Measurements from ENCODE around the gene SMYD2.

Gene SMYD2
- total RNA-seq: 11.1 to 31.0 (median 20.9) reads per million in 17 experiments

- DNase-seq: peak; percentile 51 to 82 (median 69)
Observed at GRCh38 chr1:214281021-214281719, at the start of gene SMYD2. TSS of gene SMYD2 (plus strand) at chr1:214281159. CDS start at chr1:214281255, 96 bp downstream.

- DNase-seq: no peak
Observed at GRCh38 chr1:214233856-214234634, 46.9 kb upstream of the SMYD2 start.

GRCh38 chr1:214234635-214235025 lies 46.3 kb upstream of the SMYD2 start:
- DNase-seq: no peak

- no peak for DNase-seq
Observed at GRCh38 chr1:214236477-214236876, 44.5 kb upstream of the SMYD2 start.

GRCh38 chr1:214241060-214241459 lies 39.9 kb upstream of the SMYD2 start:
- DNase-seq: no peak

GRCh38 chr1:214244252-214244651 lies 36.7 kb upstream of the SMYD2 start:
- DNase-seq: no peak

- no peak for DNase-seq
Observed at GRCh38 chr1:214244841-214245240, 36.1 kb upstream of the SMYD2 start.

GRCh38 chr1:214247501-214248041 lies 33.4 kb upstream of the SMYD2 start:
- no peak for DNase-seq

GRCh38 chr1:214248311-214249085 lies 32.5 kb upstream of the SMYD2 start:
- no peak for DNase-seq

GRCh38 chr1:214249651-214250050 lies 31.3 kb upstream of the SMYD2 start:
- DNase-seq: no peak

- no peak for DNase-seq
Observed at GRCh38 chr1:214251354-214251753, 29.6 kb upstream of the SMYD2 start.

GRCh38 chr1:214255509-214255908 lies 25.4 kb upstream of the SMYD2 start:
- no peak for DNase-seq

- peak in 2 of 4 experiments; percentile 16 to 45 for DNase-seq
Observed at GRCh38 chr1:214259353-214259977, 21.5 kb upstream of the SMYD2 start.

GRCh38 chr1:214260561-214261205 lies 20.3 kb upstream of the SMYD2 start:
- DNase-seq: no peak

GRCh38 chr1:214261206-214262123 lies 19.5 kb upstream of the SMYD2 start:
- DNase-seq: peak; percentile 73 to 88 (median 82)

GRCh38 chr1:214264196-214264595 lies 16.8 kb upstream of the SMYD2 start:
- DNase-seq: no peak

- DNase-seq: no peak
Observed at GRCh38 chr1:214264976-214265375, 16.0 kb upstream of the SMYD2 start.

- no peak for DNase-seq
Observed at GRCh38 chr1:214270097-214270650, 10.8 kb upstream of the SMYD2 start.

- no peak for DNase-seq
Observed at GRCh38 chr1:214271174-214271858, 9.6 kb upstream of the SMYD2 start.
